Spleen (tissue), 11 donors: ENCODE data around the gene PALLD. TPM values are rescaled to one million over a fixed set of nuclear protein-coding genes. Genes with fewer than 3 reads are reported as not detected.

Experiments used
- DNase-seq: peaks from one replicate; pipeline ENCODE4 v3.0.0-alpha.2; 2020
- H3K27ac ChIP-seq, 8 donors: fragments of 200-600 bp; sonication (generic) in 7 of 8; 1 replicate in 4 of 8; 2 replicates in 4 of 8; pipeline versions ENCODE4 v1.5.0 to v1.8.0; 2016 to 2021; ENCODE audit warnings: inconsistent platforms in 4 of 8, mild to moderate bottlenecking in 4 of 8, moderate library complexity in 1 of 8
- H3K27me3 ChIP-seq, 7 donors: fragments of 200-600 bp; sonication (generic) in 6 of 7; replicated peaks in 1 of 7; 1 replicate in 4 of 7; 2 replicates in 3 of 7; pipeline versions ENCODE4 v1.5.0 to v1.8.0; 2016 to 2021; ENCODE audit warnings: inconsistent platforms in 3 of 7, mild to moderate bottlenecking in 1 of 7
- H3K36me3 ChIP-seq, 6 donors: fragments of 200-600 bp; sonication (generic) in 5 of 6; 1 replicate in 4 of 6; 2 replicates in 2 of 6; pipeline versions ENCODE4 v1.5.0 to v1.8.0; 2016 to 2021; ENCODE audit warnings: inconsistent platforms in 2 of 6
- H3K4me1 ChIP-seq, 6 donors: fragments of 200-600 bp; sonication (generic) in 5 of 6; 1 replicate in 3 of 6; 2 replicates in 3 of 6; pipeline versions ENCODE4 v1.5.0 to v1.8.0; 2016 to 2021; ENCODE audit warnings: inconsistent platforms in 3 of 6
- H3K4me3 ChIP-seq, 8 donors: fragments of 200-600 bp; sonication (generic) in 7 of 8; 1 replicate in 4 of 8; 2 replicates in 4 of 8; pipeline versions ENCODE4 v1.5.0 to v1.8.0; 2016 to 2021; ENCODE audit warnings: inconsistent platforms in 4 of 8, mild to moderate bottlenecking in 4 of 8, moderate library complexity in 2 of 8
- H3K9me3 ChIP-seq, 8 donors: fragments of 200-600 bp; sonication (generic) in 7 of 8; 1 replicate in 4 of 8; 2 replicates in 4 of 8; pipeline versions ENCODE4 v1.5.0 to v1.8.0; 2016 to 2021; ENCODE audit warnings: inconsistent platforms in 4 of 8
- POLR2A ChIP-seq, 3 donors: fragments of 450-650 bp; IDR thresholded peaks; one replicate each; pipeline ENCODE4 v1.5.1; 2017; ENCODE audit warnings: antibody characterized with exemption in 3 of 3, mild to moderate bottlenecking in 1 of 3
- POLR2AphosphoS5 ChIP-seq, 3 donors: sonication (generic); formaldehyde crosslinking; IDR thresholded peaks; one replicate each; pipeline ENCODE4 v1.5.1; 2017; ENCODE audit warnings: antibody characterized with exemption in 3 of 3
- WGBS, 5 donors: extraction: QIAGEN DNeasy Blood & Tissue Kit in 3 of 5; methylation state at CpG; one replicate each; pipeline versions ENCODE4 v1.1.5 to v1.1.7; 2013 to 2018; 5-methylcytosine and 5-hydroxymethylcytosine counted together
- intact Hi-C: fragments of 100-400 bp; cut with DNase I; formaldehyde crosslinking; loops from one replicate; pipeline ENCODE4 v1.15.0; 2023; ENCODE audit warnings: low total_unique reads
- polyA plus RNA-seq, 3 donors: library from polyadenylated mRNA; stranded (reverse); fragments of 200-250 nt; gene quantifications; one replicate each; pipeline ENCODE4 v1.2.1, GENCODE V29; 2013
- total RNA-seq, 7 donors: library from RNA; depleted of rRNA in 3 of 7; stranded (reverse); fragments of >200 nt in 3 of 7; fragmentation: NEBNext Ultra II Directional in 4 of 7; extraction: Animal tissue kit (Norgen Biotek cat#: 25700) in 4 of 7; gene quantifications; one replicate each; pipeline versions ENCODE4 v1.1.0 to v1.2.1, GENCODE V29; 2016 to 2021
- TF ChIP-seq, protein P1 (sequence below), 11 experiments: fragments of 200-600 bp in 7 of 11; fragments of 450-650 bp in 4 of 11; sonication (generic) in 4 of 11; IDR thresholded peaks in 8 of 11; conservative IDR thresholded peaks in 3 of 11; 1 replicate in 7 of 11; 2 replicates in 4 of 11; pipeline versions ENCODE4 v1.4.0 to v1.8.0; 2016 to 2021; ENCODE audit warnings: antibody characterized with exemption in 11 of 11, inconsistent platforms in 4 of 11, mild to moderate bottlenecking in 1 of 11
- donor health status: healthy with polysubstance abuse.
- donor health status: DM: no; HTN: no; CAD: no; lungs with moderate emphysema.
- donor health status: DM: no; HTN: no; CAD: no.
- donor health status: Bipolar disorder and iron deficiency.
- donor health status: healthy.
- donor health status: DM: no; HTN: no; CAD: no.
- donor health status: DM: yes; HTN: yes; CAD: no.

Gene PALLD
- total and polyA plus RNA-seq, 10 donors: 24.3 to 228 (median 142) TPM

DNA sequence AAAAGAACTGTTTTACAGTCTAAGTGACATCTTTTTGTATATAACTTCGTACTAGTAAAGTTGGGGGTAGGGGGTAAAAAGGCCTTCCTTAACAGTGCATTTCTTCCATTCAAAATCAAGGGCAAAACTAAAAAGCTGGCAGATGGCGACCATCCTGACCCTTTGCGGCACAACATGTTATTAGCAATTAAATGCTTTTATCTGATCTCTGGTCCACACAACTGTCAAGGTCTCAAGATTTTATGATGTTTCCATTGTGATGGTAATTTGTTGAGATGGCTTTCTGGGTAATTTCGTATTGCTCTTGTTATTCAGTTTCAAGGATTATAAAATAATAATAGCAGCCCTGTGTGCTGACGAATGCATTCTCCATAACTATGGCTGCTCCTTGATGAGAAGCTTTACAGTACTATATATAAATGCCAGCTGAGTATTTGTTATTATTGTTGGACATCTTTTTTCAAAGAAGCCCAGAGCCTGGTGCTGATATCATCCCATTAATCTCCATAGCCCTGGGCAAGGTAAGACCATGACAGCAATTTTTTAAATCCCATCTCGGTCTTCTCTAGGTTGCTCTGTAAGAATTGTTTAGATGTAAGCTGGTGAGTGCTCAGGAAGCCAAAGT lies 423.7 kb downstream of the PALLD start:
- H3K4me1 ChIP-seq: peaks cover 0 to 3% (median 0%) of the 10 kb centered on the region in 6 donors
- no peak overlapping the region for H3K4me3 ChIP-seq
- no peaks in the 10 kb centered on the region for H3K9me3 ChIP-seq
- intact Hi-C loops: loop anchor here (5.0 kb wide), 1 partner anchor 567 kb away; no protein-coding TSS in a partner anchor
- H3K27ac ChIP-seq: peak overlapping the region in 1 of 8 donors; percentile 25
- no peak for TF ChIP-seq POLR2A (IDR thresholded peaks at IDR 0.05)
- no peak for TF ChIP-seq POLR2AphosphoS5 (IDR thresholded peaks at IDR 0.05)
- TF ChIP-seq, protein P1, sequence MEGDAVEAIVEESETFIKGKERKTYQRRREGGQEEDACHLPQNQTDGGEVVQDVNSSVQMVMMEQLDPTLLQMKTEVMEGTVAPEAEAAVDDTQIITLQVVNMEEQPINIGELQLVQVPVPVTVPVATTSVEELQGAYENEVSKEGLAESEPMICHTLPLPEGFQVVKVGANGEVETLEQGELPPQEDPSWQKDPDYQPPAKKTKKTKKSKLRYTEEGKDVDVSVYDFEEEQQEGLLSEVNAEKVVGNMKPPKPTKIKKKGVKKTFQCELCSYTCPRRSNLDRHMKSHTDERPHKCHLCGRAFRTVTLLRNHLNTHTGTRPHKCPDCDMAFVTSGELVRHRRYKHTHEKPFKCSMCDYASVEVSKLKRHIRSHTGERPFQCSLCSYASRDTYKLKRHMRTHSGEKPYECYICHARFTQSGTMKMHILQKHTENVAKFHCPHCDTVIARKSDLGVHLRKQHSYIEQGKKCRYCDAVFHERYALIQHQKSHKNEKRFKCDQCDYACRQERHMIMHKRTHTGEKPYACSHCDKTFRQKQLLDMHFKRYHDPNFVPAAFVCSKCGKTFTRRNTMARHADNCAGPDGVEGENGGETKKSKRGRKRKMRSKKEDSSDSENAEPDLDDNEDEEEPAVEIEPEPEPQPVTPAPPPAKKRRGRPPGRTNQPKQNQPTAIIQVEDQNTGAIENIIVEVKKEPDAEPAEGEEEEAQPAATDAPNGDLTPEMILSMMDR (IDR thresholded peaks at IDR 0.05 in 8 of 11, conservative IDR thresholded peaks at IDR 0.05 in 3 of 11): no peak
- no peaks in the 10 kb centered on the region for H3K27me3 ChIP-seq
- WGBS, 5 donors: 83 to 96% (median 89%) methylated on average over 6 of the region's 6 CpGs
- peaks cover 0 to 83% (median 12%) of the 10 kb centered on the region in 6 donors for H3K36me3 ChIP-seq
- DNase-seq: no peak

DNA sequence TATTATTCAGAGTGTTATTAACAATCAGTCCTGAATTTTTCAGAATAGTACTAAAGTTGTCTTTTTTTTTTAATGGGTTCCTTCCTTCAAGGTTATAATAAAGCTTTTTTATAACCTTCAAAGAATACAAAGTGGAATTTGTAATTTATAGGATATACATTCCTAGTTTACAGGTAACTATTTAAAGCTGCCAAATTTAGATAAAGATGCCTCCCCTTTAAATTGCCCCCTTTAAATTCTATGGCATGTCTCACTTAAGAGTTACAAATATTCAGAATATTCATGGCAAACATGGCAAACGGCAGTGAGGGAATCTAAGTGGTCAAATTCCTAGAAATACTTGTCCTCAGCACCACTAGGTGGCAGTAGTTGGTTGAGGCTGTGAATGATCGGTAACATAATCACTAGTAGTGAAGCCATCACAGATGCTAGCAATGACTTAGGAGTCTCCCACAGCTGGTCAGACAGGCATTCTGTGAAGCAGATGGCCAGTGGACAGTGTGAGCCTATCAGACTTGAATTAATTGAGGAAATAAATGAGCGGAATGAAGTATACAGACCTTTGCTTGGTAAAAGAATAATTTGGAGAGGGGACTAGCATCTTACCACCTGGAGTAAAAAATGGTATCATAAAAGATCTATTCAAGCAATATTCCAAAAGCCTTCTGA lies 426.8 kb downstream of the PALLD start:
- Histone ChIP-seq H3K27me3 (no peaks in the 10 kb centered on the region), H3K36me3 (peaks cover 0 to 92% (median 33%) of the 10 kb centered on the region in 6 donors), H3K4me3 (no peak overlapping the region), H3K4me1 (no peaks in the 10 kb centered on the region), H3K9me3 (no peaks in the 10 kb centered on the region), H3K27ac (no peak overlapping the region)
- no peak for DNase-seq
- 14 to 24% (median 22%) methylated on average over 3 of the region's 3 CpGs for WGBS, 5 donors
- TF ChIP-seq POLR2A (IDR thresholded peaks at IDR 0.05): no peak
- TF ChIP-seq, protein P1 (IDR thresholded peaks at IDR 0.05 in 8 of 11, conservative IDR thresholded peaks at IDR 0.05 in 3 of 11): peak in 10 of 11 experiments; percentile 32 to 77 (median 66)
- intact Hi-C loops: loop anchor here (5.0 kb wide), 1 partner anchor 564 kb away; no protein-coding TSS in a partner anchor

DNA sequence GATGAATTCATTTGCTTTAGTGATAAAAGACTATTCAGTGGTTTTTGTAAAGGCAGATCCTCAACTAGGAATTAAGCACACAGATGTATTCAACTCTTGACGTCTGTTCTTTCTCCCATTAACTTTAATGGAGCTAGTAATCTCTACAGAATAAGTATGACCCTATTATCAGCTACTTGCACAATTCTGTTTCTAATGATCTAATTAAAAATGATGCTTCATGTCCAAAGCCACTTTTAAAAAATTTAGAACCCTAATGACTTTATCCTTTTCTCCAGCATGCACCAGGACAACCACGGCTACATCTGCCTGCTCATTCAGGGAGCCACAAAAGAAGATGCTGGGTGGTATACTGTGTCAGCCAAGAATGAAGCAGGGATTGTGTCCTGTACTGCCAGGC lies 427.8 kb downstream of the PALLD start:
- WGBS, 5 donors: 82 to 97% (median 93%) methylated on average over 2 of the region's 2 CpGs
- Histone ChIP-seq H3K4me1 (no peaks in the 10 kb centered on the region), H3K36me3 (peaks cover 0 to 93% (median 35%) of the 10 kb centered on the region in 6 donors), H3K27ac (no peak overlapping the region), H3K27me3 (no peaks in the 10 kb centered on the region), H3K4me3 (no peak overlapping the region), H3K9me3 (no peaks in the 10 kb centered on the region)
- TF ChIP-seq, protein P1 (IDR thresholded peaks at IDR 0.05 in 8 of 11, conservative IDR thresholded peaks at IDR 0.05 in 3 of 11): no peak
- TF ChIP-seq POLR2A (IDR thresholded peaks at IDR 0.05) (no peak), POLR2AphosphoS5 (IDR thresholded peaks at IDR 0.05) (no peak)
- no peak for DNase-seq
- intact Hi-C loops: loop anchor here (5.0 kb wide), 1 partner anchor 563 kb away; no protein-coding TSS in a partner anchor
